Activated T-cell treated with anti-CD3 and anti-CD28 coated beads for 4 hours (primary cell): ENCODE results near the gene PADI3.

Source experiments
- DNase-seq: peaks from one replicate; pipeline ENCODE4 v3.0.0-alpha.2; 2020

The PADI3 gene

GRCh38 chr1:17248781-17249180 is at the start of gene PADI3:
PADI3 (plus strand) TSS chr1:17249098; CDS start chr1:17249138, 40 bp downstream.
- DNase-seq = no peak

GRCh38 chr1:17199267-17200044 is 49.4 kb upstream of the PADI3 start:
- no peak for DNase-seq

DNA sequence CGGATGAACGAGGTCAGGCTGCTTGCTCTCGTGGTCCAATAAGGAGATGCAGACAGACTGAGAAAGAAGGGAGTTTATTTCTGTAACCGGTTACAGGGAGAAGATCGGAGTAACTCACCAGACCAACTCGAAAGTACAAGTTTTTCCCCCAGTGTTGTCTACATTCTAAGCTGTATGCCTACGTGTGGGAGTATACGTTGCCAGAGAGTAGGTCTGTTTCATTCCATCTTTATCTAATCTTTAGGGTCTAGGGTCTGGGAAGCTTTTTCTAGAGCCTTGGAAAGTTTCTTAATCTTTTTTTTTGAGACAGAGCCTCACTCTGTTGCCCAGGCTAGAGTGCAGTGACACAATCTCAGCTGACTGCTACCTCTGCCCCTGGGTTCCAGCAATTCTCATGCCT is 48.7 kb upstream of the PADI3 start:
- no peak for DNase-seq

DNA sequence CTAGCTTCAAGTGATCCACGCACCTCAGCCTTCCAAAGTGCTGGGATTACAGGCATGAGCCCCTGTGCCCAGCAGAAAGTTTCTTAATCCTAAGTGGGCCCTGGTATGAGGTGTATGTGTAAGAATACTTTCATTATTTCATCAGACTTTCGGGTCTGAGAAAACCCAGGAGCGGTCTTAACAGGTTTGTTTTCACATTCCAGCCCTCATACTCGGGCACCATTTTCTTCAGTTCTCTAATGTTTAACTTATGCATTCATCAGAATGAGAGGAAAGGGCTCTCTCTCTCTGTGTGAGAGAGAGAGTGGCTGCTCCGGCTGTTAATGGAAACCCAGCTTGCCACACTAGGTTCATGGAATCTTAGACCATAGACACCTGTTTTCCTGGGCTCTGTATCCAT is 48.1 kb upstream of the PADI3 start:
- DNase-seq = no peak

GRCh38 chr1:17201201-17202021 is 47.5 kb upstream of the PADI3 start:
- DNase-seq = no peak

- DNase-seq = no peak
These were observed 44.1 kb upstream of the PADI3 start, which contains the start of gene PADI1 for GRCh38 chr1:17204546-17205440. PADI1 (plus strand) TSS chr1:17205128; CDS start chr1:17205218, 90 bp downstream.

GRCh38 chr1:17205652-17206051 is 43.2 kb upstream of the PADI3 start:
- DNase-seq = no peak

DNA sequence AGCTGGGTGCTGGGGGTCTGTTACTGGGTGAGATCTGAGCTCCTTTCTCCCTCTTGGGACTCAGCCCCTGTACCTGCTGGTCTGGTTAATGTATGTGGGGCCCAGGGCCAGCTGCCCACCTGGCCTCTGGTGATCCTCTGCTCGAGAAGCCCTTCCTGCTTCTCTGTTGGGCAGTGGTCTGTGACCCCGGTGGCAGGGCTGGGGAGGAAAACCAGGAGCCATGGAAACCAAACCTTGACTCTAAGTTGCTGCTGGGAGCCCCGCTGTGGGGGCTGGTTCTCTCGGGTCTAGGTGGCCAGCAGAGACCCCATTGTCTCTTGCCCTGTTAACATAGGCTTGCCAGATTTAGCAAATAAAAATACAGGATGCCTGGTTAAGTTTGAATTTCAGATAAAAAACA is 42.7 kb upstream of the PADI3 start:
- no peak for DNase-seq

GRCh38 chr1:17207046-17207445 is 41.9 kb upstream of the PADI3 start:
- no peak for DNase-seq

GRCh38 chr1:17207540-17207939 is 41.4 kb upstream of the PADI3 start:
- no peak for DNase-seq

GRCh38 chr1:17207966-17208418 is 40.9 kb upstream of the PADI3 start:
- DNase-seq = peak; percentile 30

DNA sequence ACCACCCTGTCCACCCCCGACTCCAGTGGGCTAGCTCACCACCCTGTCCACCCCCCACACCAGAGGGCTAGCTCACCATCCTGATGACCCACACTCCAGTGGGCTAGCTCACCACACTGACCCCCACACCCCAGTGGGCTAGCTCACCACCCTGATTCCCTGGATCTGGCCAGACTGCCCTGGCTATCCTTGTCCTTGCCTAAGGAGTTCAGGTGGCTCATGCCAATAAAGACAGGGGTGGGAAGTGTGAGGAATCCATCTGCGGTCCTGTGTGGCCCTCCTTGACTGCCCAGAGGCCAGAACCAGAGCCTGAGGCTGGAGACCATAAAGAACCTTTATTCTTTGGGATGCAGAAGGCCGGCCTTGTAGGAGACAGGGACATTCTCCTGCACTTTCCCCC is 40.4 kb upstream of the PADI3 start:
- DNase-seq = no peak

DNA sequence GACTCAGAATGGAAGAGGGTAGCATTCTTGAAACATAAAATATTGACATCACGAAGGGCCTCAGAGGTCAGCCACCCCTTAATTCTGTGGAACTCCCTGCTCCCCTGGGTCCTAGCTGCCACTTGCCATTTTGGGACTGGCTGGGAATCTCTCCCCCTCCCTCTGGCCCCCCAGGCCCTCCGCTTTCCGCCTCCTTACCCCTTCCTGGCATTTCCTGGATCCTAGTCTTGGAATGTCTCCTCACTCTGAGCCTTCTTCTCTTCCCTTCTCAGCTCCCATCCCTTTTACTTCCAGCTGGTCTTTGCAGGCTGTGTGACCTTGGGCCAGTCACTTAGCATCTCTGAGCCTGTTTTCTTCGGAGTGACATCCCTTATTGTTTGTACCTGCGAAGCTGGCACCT is 39.5 kb upstream of the PADI3 start:
- no peak for DNase-seq

GRCh38 chr1:17210176-17210575 is 38.7 kb upstream of the PADI3 start:
- no peak for DNase-seq

DNA sequence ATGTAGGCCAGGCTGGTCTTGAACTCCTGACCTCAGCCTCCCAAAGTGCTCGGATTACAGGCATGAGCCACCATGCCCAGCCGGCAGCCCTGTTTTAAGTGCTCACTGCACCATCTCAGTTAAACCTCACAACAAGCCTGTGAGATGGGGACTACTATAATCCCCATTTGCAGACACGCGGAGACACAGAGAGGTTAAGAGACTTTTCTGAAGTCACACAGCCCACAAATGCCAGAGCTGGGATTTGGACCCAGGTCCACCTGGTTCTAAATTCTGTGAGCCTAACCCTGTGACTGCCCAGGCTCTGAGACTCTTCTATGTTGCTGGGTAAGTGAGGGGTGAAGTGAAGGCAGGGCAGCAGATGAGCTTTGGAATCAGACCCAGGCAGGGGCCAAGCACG is 37.5 kb upstream of the PADI3 start:
- no peak for DNase-seq

GRCh38 chr1:17212009-17212408 is 36.9 kb upstream of the PADI3 start:
- no peak for DNase-seq

- peak; percentile 23 for DNase-seq
These were observed 36.3 kb upstream of the PADI3 start for GRCh38 chr1:17212487-17213121.

DNA sequence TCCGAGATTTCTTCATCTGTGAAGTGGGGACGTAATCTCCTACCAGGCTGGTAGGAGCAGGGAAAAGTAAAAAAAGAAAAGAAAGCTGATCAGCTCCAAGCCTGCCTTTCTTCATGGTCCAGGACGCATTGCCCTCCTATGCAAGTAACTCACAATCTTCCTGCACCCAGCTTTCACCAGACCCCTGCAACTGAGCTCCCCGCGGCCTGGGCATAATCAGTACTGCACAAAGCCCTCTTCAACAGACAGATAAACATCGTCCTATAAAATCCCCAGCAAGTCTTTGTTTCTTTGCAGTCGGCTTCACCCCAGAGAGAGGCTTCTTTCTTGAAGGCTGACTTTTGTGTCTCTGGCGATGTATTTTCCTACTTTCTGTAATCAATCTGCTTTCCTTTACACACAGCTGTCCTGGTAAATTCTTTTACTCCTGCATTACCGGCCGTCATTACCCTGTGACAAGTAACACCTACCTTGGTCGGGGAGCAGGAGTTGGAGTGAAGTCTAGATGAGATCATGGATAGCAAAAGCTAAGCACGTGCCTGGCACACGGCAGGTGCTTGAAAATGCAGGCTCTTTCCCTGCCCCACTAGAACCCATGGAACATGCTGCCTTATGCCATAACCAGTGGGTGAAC is 35.6 kb upstream of the PADI3 start:
- DNase-seq = no peak

DNA sequence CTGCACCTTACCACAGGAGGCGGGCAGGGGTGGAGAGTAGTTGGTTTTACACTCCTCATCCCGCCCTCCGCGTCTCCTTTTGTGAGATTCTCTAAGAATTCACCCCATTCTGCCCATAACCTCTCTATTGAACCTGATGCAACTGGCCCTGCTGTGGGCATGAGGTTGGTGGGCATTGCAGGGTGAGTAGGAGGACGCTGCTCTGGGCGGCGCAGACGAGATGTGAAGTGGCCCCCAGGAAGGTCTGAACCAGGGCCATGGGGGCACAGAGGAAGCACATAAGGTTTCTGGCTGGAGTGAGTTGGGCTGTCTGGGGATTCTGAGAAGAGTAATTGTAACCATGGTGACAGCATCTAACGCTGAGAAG is 35.1 kb upstream of the PADI3 start:
- no peak for DNase-seq

DNA sequence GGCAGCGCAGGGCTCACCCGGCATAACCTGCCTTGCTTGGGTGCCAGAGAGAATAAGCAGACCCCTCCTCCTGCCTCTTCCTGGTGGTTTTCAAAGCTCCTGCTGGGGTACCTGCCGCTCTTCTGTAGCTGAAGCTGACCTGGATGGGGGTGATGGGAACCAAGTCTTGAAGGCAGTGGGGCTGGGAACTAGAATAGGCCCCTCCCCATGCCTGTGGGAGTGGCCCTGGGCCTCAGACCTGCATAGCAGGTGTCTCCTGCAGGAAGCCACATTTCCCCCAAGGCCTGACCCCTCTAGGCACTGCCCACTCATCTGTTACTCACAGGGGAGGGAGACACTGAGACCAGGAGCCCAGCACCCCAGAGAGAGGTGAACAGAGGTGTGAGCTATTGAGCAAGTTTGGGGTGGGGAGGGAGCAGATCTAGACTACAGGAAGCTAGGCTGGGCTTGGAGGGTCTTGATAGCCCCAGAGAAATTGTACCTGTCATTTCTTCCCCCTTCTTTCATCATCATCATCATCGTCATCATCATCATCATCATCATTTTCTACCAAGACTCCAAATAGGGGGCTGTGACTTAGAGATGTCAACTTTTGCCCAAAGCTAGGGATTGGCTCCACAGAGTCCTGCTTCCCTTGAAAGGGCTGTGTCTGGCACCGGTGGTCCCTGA is 33.9 kb upstream of the PADI3 start:
- no peak for DNase-seq

GRCh38 chr1:17215545-17215890 is 33.4 kb upstream of the PADI3 start:
- DNase-seq = no peak

DNA sequence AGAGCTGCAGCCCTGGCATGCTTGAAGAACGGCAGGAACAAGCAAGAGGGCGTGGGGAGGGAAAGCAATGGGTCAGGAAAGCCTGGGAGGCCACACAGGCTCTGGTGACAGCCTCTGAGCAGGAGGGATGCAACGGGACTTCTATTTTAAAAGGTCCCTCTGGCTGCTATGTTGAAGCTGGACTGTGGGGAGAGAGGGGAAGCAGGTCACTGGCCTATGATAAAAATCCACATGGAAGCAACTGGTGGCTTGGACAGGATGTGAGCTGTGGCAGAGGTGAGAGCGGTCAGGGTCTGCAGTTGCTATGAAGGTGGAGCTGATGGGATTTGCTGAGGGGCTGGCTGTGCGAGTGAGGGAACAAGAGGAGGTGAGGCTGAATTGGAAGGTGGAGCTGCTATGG is 32.8 kb upstream of the PADI3 start:
- no peak for DNase-seq
